ENCODE measurements around the gene CCDC24.

DNA sequence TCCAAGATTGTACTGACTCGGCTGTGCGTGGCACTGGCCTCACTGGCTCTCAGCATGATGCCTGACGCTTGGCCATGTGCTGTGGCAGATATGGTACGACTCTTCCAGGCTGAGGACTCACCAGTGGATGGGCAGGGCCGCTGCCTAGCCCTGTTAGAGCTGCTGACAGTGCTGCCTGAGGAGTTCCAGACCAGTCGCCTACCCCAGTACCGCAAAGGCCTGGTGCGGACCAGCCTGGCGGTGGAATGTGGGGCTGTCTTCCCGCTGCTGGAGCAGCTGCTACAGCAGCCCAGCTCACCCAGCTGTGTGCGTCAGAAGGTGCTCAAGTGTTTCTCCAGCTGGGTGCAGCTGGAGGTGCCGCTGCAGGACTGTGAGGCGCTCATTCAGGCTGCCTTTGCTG lies 41.7 kb upstream of the CCDC24 start:
- no peak for TF ChIP-seq POLR2AphosphoS5 (IDR thresholded peaks at IDR 0.05)
- no peak for TF ChIP-seq CTCF (IDR thresholded peaks at IDR 0.05)
- no peak for TF ChIP-seq POLR2A (IDR thresholded peaks at IDR 0.05)

Data from suprapubic skin (tissue), 4 donors.